Gastrocnemius medialis (tissue), 4 donors: ENCODE data around the gene IFI6. TPM values are rescaled to one million over a fixed set of nuclear protein-coding genes. Genes with fewer than 3 reads are reported as not detected.
"Not testable (repeated sequence)": the region's sequence is repeated elsewhere in the genome, so short reads cannot be mapped to it uniquely, and the experiment has no call there.

Experiments used
- ATAC-seq, 2 donors: fragments of 150-250 bp; one replicate each; pipeline ENCODE4 v1.9.1; 2016
- DNase-seq, 2 donors: peaks; one replicate each; pipeline ENCODE4 v3.0.0-alpha.2; 2019
- H3K27ac ChIP-seq, 4 donors: fragments of 200-600 bp; sonication (generic); 1 replicate in 1 of 4; 2 replicates in 3 of 4; pipeline ENCODE4 v1.5.1; 2016 to 2018; ENCODE audit warnings: mild to moderate bottlenecking in 2 of 4, moderate library complexity in 1 of 4
- H3K27me3 ChIP-seq, 3 donors: fragments of 200-600 bp; sonication (generic) in 2 of 3; 1 replicate in 1 of 3; 2 replicates in 2 of 3; pipeline versions ENCODE4 v1.5.1 to v1.6.0; 2016 to 2019; ENCODE audit warnings: mild to moderate bottlenecking in 1 of 3, moderate library complexity in 1 of 3
- H3K36me3 ChIP-seq, 2 donors: fragments of 200-600 bp; sonication (generic) in 1 of 2; one replicate each; pipeline ENCODE4 v1.5.1; 2017 to 2018
- H3K4me1 ChIP-seq, 2 donors: fragments of 200-600 bp; sonication (generic) in 1 of 2; one replicate each; pipeline ENCODE4 v1.5.1; 2016 to 2017; ENCODE audit warnings: mild to moderate bottlenecking in 2 of 2
- H3K4me3 ChIP-seq, 4 donors: fragments of 200-600 bp; sonication (generic) in 3 of 4; 1 replicate in 1 of 4; 2 replicates in 3 of 4; pipeline ENCODE4 v1.5.1; 2016 to 2019; ENCODE audit warnings: mild to moderate bottlenecking in 2 of 4
- H3K9me3 ChIP-seq, 3 donors: fragments of 200-600 bp; sonication (generic) in 2 of 3; 1 replicate in 1 of 3; 2 replicates in 2 of 3; pipeline ENCODE4 v1.5.1; 2016 to 2019
- CTCF ChIP-seq, 5 experiments: fragments of 450-650 bp in 3 of 5; fragments of 200-600 bp in 2 of 5; sonication (generic) in 2 of 5; IDR thresholded peaks in 4 of 5; conservative IDR thresholded peaks in 1 of 5; 1 replicate in 4 of 5; 2 replicates in 1 of 5; pipeline ENCODE4 v1.5.1; 2016 to 2019; ENCODE audit warnings: antibody characterized with exemption in 5 of 5, mild to moderate bottlenecking in 3 of 5, moderate library complexity in 3 of 5
- POLR2A ChIP-seq, 2 donors: fragments of 450-650 bp; IDR thresholded peaks; one replicate each; pipeline ENCODE4 v1.6.1; 2017; ENCODE audit warnings: antibody characterized with exemption in 2 of 2, mild to moderate bottlenecking in 2 of 2, moderate library complexity in 2 of 2
- in situ Hi-C, 4 donors: fragments of 200-750 bp; cut with MboI; loops; one replicate each; pipeline versions ENCODE4 v1.15.0 to v1.8.0; 2017; ENCODE audit warnings: low sequenced_read_pairs in 4 of 4
- intact Hi-C: fragments of 100-400 bp; cut with DNase I; formaldehyde crosslinking; loops from one replicate; pipeline ENCODE4 v1.15.1; 2023; ENCODE audit warnings: low total_unique reads
- total RNA-seq, 4 donors: library from RNA; depleted of rRNA; stranded (reverse); fragments of >200 nt; gene quantifications; one replicate each; pipeline versions ENCODE4 v1.1.0 to v1.2.3, GENCODE V29; 2016

Gene IFI6
- total RNA-seq, 4 donors from 2014 or later = 7.7 to 25.1 (median 14.5) TPM

- Histone ChIP-seq H3K27me3 (no peaks in the 10 kb centered on the region), H3K36me3 (no peaks in the 10 kb centered on the region), H3K4me1 (no peaks in the 10 kb centered on the region), H3K4me3 (no peak overlapping the region), H3K27ac (no peak overlapping the region), H3K9me3 (peaks cover 0 to 5% (median 0%) of the 10 kb centered on the region in 3 donors)
- no peak for DNase-seq
- no peak for ATAC-seq
- intact Hi-C loops (no loop called here), in situ Hi-C loops (no loop called here)
- TF ChIP-seq POLR2A (IDR thresholded peaks at IDR 0.05) = no peak
- TF ChIP-seq CTCF (IDR thresholded peaks at IDR 0.05 in 4 of 5, conservative IDR thresholded peaks at IDR 0.05 in 1 of 5) = no peak
These were observed 12.2 kb upstream of the IFI6 start for GRCh38 chr1:27684176-27684575.

GRCh38 chr1:27682351-27682944, 10.5 kb upstream of the IFI6 start:
- no peak overlapping the region for H3K27ac ChIP-seq
- ATAC-seq (no peak), DNase-seq (no peak)
- no peak for TF ChIP-seq POLR2A (IDR thresholded peaks at IDR 0.05)
- no peak for TF ChIP-seq CTCF (IDR thresholded peaks at IDR 0.05 in 4 of 5, conservative IDR thresholded peaks at IDR 0.05 in 1 of 5)
- H3K27me3 ChIP-seq = no peaks in the 10 kb centered on the region
- intact Hi-C loops = no loop called here
- no peaks in the 10 kb centered on the region for H3K36me3 ChIP-seq
- no peaks in the 10 kb centered on the region for H3K4me1 ChIP-seq
- peaks cover 0 to 5% (median 0%) of the 10 kb centered on the region in 3 donors for H3K9me3 ChIP-seq
- in situ Hi-C loops = no loop called here
- H3K4me3 ChIP-seq = no peak overlapping the region

GRCh38 chr1:27681580-27681979, 9.6 kb upstream of the IFI6 start:
- intact Hi-C loops, ATAC-seq, H3K9me3 ChIP-seq, in situ Hi-C loops, H3K4me1 ChIP-seq, H3K36me3 ChIP-seq, H3K27ac ChIP-seq, DNase-seq, H3K4me3 ChIP-seq, H3K27me3 ChIP-seq: not testable (repeated sequence)

GRCh38 chr1:27680225-27680791, 8.3 kb upstream of the IFI6 start:
- H3K27me3 ChIP-seq, H3K9me3 ChIP-seq, ATAC-seq, in situ Hi-C loops, H3K27ac ChIP-seq, DNase-seq, H3K36me3 ChIP-seq, H3K4me3 ChIP-seq, intact Hi-C loops, H3K4me1 ChIP-seq: not testable (repeated sequence)

GRCh38 chr1:27678747-27679146, 6.8 kb upstream of the IFI6 start:
- Histone ChIP-seq H3K4me1 (no peaks in the 10 kb centered on the region), H3K27ac (no peak overlapping the region), H3K4me3 (no peak overlapping the region), H3K9me3 (peaks cover 0 to 5% (median 0%) of the 10 kb centered on the region in 3 donors), H3K27me3 (no peaks in the 10 kb centered on the region), H3K36me3 (no peaks in the 10 kb centered on the region)
- TF ChIP-seq CTCF (IDR thresholded peaks at IDR 0.05 in 4 of 5, conservative IDR thresholded peaks at IDR 0.05 in 1 of 5) = no peak
- TF ChIP-seq POLR2A (IDR thresholded peaks at IDR 0.05) = no peak
- DNase-seq = no peak
- ATAC-seq = no peak
- in situ Hi-C loops (no loop called here), intact Hi-C loops (no loop called here)

- Histone ChIP-seq H3K4me1 (peaks cover 10 to 14% of the 10 kb centered on the region in 2 donors), H3K36me3 (no peaks in the 10 kb centered on the region), H3K4me3 (no peak overlapping the region), H3K27ac (no peak overlapping the region), H3K9me3 (peaks cover 0 to 5% (median 0%) of the 10 kb centered on the region in 3 donors), H3K27me3 (no peaks in the 10 kb centered on the region)
- TF ChIP-seq POLR2A (IDR thresholded peaks at IDR 0.05) (no peak), CTCF (IDR thresholded peaks at IDR 0.05 in 4 of 5, conservative IDR thresholded peaks at IDR 0.05 in 1 of 5) (no peak)
- DNase-seq = no peak
- in situ Hi-C loops (no loop called here), intact Hi-C loops (no loop called here)
- ATAC-seq = no peak
These were observed 4.4 kb upstream of the IFI6 start for GRCh38 chr1:27676410-27676809.
